ENCODE results near the gene PCDHGB1.
"Not testable (repeated sequence)": the region's sequence is repeated elsewhere in the genome, so short reads cannot be mapped to it uniquely, and the experiment has no call there.

PCDHGB1 gene

GRCh38 chr5:141360685-141361084 is 10.8 kb downstream of the PCDHGB1 start:
- peaks cover 3% of the 10 kb centered on the region; the same call in 1 of the 2 replicates for H3K4me1 ChIP-seq (ENCODE audit: insufficient read depth, low read length)
- H3K9ac ChIP-seq (ENCODE audit: low read depth, low read length), result no peak overlapping the region
- H3K36me3 ChIP-seq (ENCODE audit: insufficient read depth, low read length), result no peaks in the 10 kb centered on the region
- H3K9me3 ChIP-seq (ENCODE audit: control insufficient read depth, insufficient read depth, low read length), result peaks cover 8% of the 10 kb centered on the region; the same call in 1 of the 2 replicates

DNA sequence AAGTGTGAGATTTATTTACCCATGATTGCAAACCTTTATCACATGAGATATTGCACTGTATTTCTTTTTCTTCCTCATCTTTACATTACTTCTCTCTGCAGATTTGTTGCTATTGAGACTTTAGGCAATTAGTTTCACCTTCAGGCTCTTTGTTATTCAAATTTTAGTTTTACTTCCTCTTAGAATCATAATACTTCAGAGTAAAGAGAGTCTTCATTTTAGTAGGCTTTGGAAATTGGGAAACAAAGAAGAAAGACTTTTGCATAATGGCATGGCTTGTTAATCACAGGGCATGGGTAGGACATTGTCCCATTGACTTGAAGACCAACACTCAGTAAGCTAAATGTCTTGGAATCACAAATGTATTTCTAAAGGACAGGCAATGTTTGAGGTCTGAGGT is 12.8 kb downstream of the PCDHGB1 start:
- peaks cover 3% of the 10 kb centered on the region; the same call in 1 of the 2 replicates for H3K4me1 ChIP-seq (ENCODE audit: insufficient read depth, low read length)
- no peak overlapping the region for H3K9ac ChIP-seq (ENCODE audit: low read depth, low read length)
- H3K9me3 ChIP-seq (ENCODE audit: control insufficient read depth, insufficient read depth, low read length), result peaks cover 8% of the 10 kb centered on the region; the same call in 1 of the 2 replicates
- H3K36me3 ChIP-seq (ENCODE audit: insufficient read depth, low read length), result no peaks in the 10 kb centered on the region

- Histone ChIP-seq H3K9me3 (ENCODE audit: control insufficient read depth, insufficient read depth, low read length) (peaks cover 8% of the 10 kb centered on the region; the same call in 1 of the 2 replicates), H3K4me1 (ENCODE audit: insufficient read depth, low read length) (peaks cover 3% of the 10 kb centered on the region; the same call in 1 of the 2 replicates), H3K36me3 (ENCODE audit: insufficient read depth, low read length) (no peaks in the 10 kb centered on the region), H3K9ac (ENCODE audit: low read depth, low read length) (no peak within 1 kb of the TSS)
These were observed 14.2 kb downstream of the PCDHGB1 start, which contains the start of gene PCDHGA5 for GRCh38 chr5:141363952-141364660. PCDHGA5 (plus strand) TSS chr5:141364162; CDS start chr5:141364331, 169 bp downstream.

DNA sequence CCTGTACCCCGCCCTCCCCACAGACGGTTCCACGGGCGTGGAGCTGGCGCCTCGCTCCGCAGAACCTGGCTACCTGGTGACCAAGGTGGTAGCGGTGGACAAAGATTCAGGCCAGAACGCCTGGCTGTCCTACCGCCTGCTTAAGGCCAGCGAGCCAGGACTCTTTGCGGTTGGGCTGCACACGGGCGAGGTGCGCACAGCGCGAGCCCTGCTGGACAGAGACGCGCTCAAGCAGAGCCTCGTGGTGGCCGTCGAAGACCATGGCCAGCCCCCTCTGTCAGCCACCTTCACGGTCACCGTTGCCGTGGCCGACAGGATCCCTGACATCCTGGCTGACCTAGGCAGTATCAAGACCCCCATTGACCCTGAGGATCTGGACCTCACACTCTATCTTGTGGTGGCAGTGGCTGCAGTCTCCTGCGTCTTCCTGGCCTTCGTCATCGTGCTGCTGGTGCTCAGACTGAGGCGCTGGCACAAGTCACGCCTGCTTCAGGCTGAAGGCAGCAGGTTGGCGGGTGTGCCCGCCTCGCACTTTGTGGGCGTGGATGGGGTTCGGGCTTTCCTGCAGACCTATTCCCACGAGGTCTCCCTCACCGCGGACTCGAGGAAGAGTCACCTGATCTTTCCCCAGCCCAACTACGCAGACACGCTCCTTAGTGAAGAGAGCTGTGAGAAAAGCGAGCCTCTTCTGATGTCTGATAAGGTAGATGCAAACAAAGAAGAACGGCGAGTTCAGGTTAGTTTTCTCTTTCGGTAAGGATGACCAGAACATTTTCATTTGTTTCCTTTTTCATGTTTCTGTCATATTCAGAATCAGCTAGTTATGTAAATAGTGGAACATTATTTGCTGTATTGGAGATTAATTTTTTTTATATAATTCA is 16.4 kb downstream of the PCDHGB1 start:
- H3K36me3 ChIP-seq (ENCODE audit: insufficient read depth, low read length), result no peaks in the 10 kb centered on the region
- H3K4me1 ChIP-seq (ENCODE audit: insufficient read depth, low read length), result peaks cover 3% of the 10 kb centered on the region; the same call in 1 of the 2 replicates
- H3K9me3 ChIP-seq (ENCODE audit: control insufficient read depth, insufficient read depth, low read length), result no peaks in the 10 kb centered on the region; the same call in 1 of the 2 replicates
- no peak overlapping the region for H3K9ac ChIP-seq (ENCODE audit: low read depth, low read length)

- peaks cover 5% of the 10 kb centered on the region for H3K9me3 ChIP-seq (ENCODE audit: control insufficient read depth, insufficient read depth, low read length)
- no peaks in the 10 kb centered on the region for H3K4me1 ChIP-seq (ENCODE audit: insufficient read depth, low read length)
- no peak within 1 kb of the TSS for H3K9ac ChIP-seq (ENCODE audit: low read depth, low read length)
- H3K36me3 ChIP-seq (ENCODE audit: insufficient read depth, low read length), result no peaks in the 10 kb centered on the region
These were observed 20.3 kb downstream of the PCDHGB1 start, which contains the start of gene PCDHGB3 for GRCh38 chr5:141369994-141370848. PCDHGB3 (plus strand) TSS chr5:141370242; CDS start chr5:141370395, 153 bp downstream.

DNA sequence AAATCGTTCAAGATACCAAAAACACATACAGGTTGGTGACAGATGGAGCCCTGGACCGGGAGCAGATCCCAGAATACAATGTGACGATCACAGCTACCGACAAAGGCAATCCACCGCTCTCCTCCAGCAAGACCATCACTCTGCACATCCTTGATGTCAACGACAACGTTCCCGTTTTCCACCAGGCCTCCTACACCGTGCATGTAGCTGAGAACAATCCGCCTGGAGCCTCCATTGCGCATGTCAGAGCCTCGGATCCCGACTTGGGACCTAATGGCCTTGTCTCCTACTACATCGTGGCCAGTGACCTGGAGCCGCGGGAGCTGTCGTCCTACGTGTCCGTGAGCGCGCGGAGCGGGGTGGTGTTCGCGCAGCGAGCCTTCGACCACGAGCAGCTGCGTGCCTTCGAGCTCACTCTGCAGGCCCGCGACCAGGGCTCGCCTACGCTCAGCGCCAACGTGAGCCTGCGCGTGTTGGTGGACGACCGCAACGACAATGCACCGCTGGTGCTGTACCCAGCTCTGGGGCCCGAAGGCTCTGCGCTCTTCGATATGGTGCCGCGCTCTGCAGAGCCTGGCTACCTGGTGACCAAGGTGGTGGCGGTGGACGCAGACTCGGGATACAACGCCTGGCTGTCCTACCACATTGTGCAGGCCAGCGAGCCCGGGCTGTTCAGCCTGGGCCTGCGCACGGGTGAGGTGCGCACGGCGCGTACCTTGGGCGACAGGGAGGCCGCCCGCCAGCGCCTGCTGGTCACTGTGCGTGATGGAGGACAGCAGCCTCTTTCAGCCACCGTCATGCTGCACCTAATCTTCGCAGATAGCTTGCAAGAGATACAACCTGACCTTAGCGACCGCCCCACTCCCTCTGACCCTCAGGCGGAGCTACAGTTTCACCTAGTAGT is 21.9 kb downstream of the PCDHGB1 start:
- H3K4me1 ChIP-seq (ENCODE audit: insufficient read depth, low read length), result no peaks in the 10 kb centered on the region
- no peaks in the 10 kb centered on the region for H3K36me3 ChIP-seq (ENCODE audit: insufficient read depth, low read length)
- H3K9ac ChIP-seq (ENCODE audit: low read depth, low read length), result no peak overlapping the region
- H3K9me3 ChIP-seq (ENCODE audit: control insufficient read depth, insufficient read depth, low read length), result peaks cover 5% of the 10 kb centered on the region

GRCh38 chr5:141373673-141374317 is 23.9 kb downstream of the PCDHGB1 start, which contains the start of gene PCDHGA6:
PCDHGA6 (plus strand) TSS chr5:141373891; CDS start chr5:141374084, 193 bp downstream.
- no peaks in the 10 kb centered on the region for H3K4me1 ChIP-seq (ENCODE audit: insufficient read depth, low read length)
- H3K9me3 ChIP-seq (ENCODE audit: control insufficient read depth, insufficient read depth, low read length), result peaks cover 7% of the 10 kb centered on the region
- no peak within 1 kb of the TSS for H3K9ac ChIP-seq (ENCODE audit: low read depth, low read length)
- no peaks in the 10 kb centered on the region for H3K36me3 ChIP-seq (ENCODE audit: insufficient read depth, low read length)

DNA sequence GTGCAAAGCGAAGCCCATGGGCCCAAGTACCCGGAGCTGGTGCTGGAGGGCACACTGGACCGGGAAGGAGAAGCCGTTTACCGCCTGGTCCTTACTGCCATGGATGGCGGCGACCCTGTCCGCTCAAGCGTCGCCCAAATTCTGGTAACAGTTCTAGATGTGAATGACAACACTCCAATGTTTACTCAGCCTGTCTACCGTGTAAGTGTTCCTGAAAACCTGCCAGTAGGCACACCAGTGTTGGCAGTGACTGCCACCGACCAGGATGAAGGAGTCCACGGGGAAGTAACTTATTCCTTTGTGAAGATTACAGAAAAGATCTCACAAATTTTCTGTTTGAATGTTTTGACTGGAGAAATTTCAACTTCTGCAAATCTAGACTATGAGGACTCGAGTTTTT is 24.7 kb downstream of the PCDHGB1 start:
- peaks cover 7% of the 10 kb centered on the region for H3K9me3 ChIP-seq (ENCODE audit: control insufficient read depth, insufficient read depth, low read length)
- no peaks in the 10 kb centered on the region for H3K4me1 ChIP-seq (ENCODE audit: insufficient read depth, low read length)
- H3K36me3 ChIP-seq (ENCODE audit: insufficient read depth, low read length), result no peaks in the 10 kb centered on the region
- H3K9ac ChIP-seq (ENCODE audit: low read depth, low read length), result no peak overlapping the region

GRCh38 chr5:141375444-141376155 is 25.7 kb downstream of the PCDHGB1 start:
- not testable (repeated sequence) for H3K36me3 ChIP-seq (ENCODE audit: insufficient read depth, low read length); H3K9me3 ChIP-seq (ENCODE audit: control insufficient read depth, insufficient read depth, low read length); H3K4me1 ChIP-seq (ENCODE audit: insufficient read depth, low read length); H3K9ac ChIP-seq (ENCODE audit: low read depth, low read length)

- no peaks in the 10 kb centered on the region for H3K4me1 ChIP-seq (ENCODE audit: insufficient read depth, low read length)
- H3K36me3 ChIP-seq (ENCODE audit: insufficient read depth, low read length), result no peaks in the 10 kb centered on the region
- no peak within 1 kb of the TSS for H3K9ac ChIP-seq (ENCODE audit: low read depth, low read length)
- no peaks in the 10 kb centered on the region; the same call in 1 of the 2 replicates for H3K9me3 ChIP-seq (ENCODE audit: control insufficient read depth, insufficient read depth, low read length)
These were observed 32.8 kb downstream of the PCDHGB1 start, which contains the start of gene PCDHGA7 for GRCh38 chr5:141382469-141383294. PCDHGA7 (plus strand) TSS chr5:141382742; CDS start chr5:141382900, 158 bp downstream.

- H3K9me3 ChIP-seq (ENCODE audit: control insufficient read depth, insufficient read depth, low read length), result peaks cover under 1% of the 10 kb centered on the region
- H3K36me3 ChIP-seq (ENCODE audit: insufficient read depth, low read length), result no peaks in the 10 kb centered on the region
- no peaks in the 10 kb centered on the region for H3K4me1 ChIP-seq (ENCODE audit: insufficient read depth, low read length)
- no peak overlapping the region for H3K9ac ChIP-seq (ENCODE audit: low read depth, low read length)
These were observed 33.4 kb downstream of the PCDHGB1 start for GRCh38 chr5:141383345-141383744.
